AG08396 (cell line): ENCODE results near the gene SMPDL3B.

Experiments
- DNase-seq: peaks from one replicate; pipeline ENCODE4 v3.0.0; 2012; ENCODE audit warnings: low spot score, mixed read lengths

The SMPDL3B gene

GRCh38 chr1:27940870-27941560 lies 6.2 kb downstream of the SMPDL3B start:
- no peak for DNase-seq

DNA sequence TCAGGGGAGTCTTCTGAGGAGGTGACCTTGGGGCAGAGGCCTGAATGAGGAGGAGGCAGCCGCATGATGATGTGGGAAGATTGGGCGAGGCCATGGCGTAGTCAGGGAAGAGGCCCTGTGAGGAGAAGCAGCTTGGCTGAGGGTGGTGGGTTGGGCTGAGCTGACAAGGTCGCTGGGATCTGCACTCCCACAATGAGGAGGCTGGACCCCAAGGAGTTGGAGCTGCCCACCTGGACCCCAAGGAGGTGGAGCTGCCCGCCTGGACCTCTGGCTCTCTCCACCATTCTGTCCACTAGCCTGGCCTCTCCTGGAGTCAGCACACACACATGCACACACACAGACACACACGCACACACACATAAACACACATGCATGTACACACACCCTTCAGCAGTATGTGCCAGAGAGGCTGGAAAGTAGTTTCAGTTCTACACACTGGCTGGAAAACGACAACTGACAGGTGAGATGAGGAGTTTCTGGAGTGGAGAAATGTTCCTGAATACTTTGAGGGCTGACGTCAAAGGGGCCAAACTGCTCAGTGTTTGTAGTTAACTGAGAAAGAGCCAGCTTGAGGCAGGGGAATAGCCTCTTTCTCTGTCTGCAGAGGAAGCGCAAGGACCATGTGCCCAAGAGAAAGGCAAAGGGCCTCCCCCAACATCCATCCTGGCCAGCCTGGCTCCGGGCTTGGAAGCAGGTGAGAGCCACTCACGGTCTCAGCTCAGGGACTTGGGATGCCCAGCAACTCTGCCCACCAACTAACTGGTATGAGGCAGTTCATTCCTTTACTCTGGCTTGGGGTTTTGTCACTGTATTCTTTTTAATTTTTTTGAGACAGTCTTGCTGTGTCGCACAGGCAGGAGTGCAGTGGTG lies 7.1 kb downstream of the SMPDL3B start:
- DNase-seq: no peak

DNA sequence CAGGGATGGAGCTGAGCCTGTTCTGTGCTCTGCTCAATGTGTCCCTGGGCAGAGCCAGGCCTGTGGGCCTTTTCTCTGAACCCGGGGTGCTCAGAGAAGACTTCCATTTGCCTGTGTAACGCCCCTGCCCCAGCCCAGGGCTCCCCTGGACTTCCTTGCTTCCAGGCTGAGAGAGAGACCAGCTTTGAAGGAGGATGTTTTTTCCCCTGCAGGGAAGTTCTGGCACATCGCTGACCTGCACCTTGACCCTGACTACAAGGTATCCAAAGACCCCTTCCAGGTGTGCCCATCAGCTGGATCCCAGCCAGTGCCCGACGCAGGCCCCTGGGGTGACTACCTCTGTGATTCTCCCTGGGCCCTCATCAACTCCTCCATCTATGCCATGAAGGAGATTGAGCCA lies 10.2 kb downstream of the SMPDL3B start:
- DNase-seq: no peak

- no peak for DNase-seq
Observed at GRCh38 chr1:27949027-27949426, 14.2 kb downstream of the SMPDL3B start.

GRCh38 chr1:27951396-27951795 lies 16.6 kb downstream of the SMPDL3B start:
- no peak for DNase-seq

GRCh38 chr1:27952147-27952546 lies 17.3 kb downstream of the SMPDL3B start:
- no peak for DNase-seq

DNA sequence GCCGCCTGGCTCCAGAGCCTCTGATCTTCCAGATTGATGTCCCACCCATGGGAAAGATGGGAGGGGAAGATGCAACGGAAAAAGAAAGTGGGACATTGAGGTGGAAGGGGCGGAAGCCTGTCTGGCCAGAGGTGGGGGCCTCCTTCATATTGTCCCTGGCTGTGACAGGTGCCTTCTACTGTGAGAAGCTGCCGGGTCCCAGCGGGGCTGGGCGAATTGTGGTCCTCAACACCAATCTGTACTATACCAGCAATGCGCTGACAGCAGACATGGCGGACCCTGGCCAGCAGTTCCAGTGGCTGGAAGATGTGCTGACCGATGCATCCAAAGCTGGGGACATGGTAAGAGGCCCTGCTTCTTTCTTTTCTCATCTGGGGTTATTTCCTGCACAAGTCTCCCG lies 19.4 kb downstream of the SMPDL3B start:
- no peak for DNase-seq

- DNase-seq: no peak
Observed at GRCh38 chr1:27955076-27955475, 20.3 kb downstream of the SMPDL3B start.

GRCh38 chr1:27956761-27957160 lies 22.0 kb downstream of the SMPDL3B start:
- no peak for DNase-seq

GRCh38 chr1:27957655-27958054 lies 22.9 kb downstream of the SMPDL3B start:
- no peak for DNase-seq

DNA sequence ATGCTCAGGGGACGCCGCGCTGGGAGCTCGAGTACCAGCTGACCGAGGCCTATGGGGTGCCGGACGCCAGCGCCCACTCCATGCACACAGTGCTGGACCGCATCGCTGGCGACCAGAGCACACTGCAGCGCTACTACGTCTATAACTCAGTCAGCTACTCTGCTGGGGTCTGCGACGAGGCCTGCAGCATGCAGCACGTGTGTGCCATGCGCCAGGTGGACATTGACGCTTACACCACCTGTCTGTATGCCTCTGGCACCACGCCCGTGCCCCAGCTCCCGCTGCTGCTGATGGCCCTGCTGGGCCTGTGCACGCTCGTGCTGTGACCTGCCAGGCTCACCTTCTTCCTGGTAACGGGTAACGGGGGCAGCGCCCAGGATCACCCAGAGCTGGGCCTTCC lies 23.7 kb downstream of the SMPDL3B start:
- no peak for DNase-seq

- peak; percentile 93 for DNase-seq
Observed at GRCh38 chr1:27959792-27960603, 25.2 kb downstream of the SMPDL3B start, which contains the start of gene XKR8. TSS of gene XKR8 (plus strand) at chr1:27959973. CDS start at chr1:27960070, 97 bp downstream.

- peak; percentile 65 for DNase-seq
Observed at GRCh38 chr1:27960762-27961645, 26.2 kb downstream of the SMPDL3B start.

- DNase-seq: peak; percentile 27
Observed at GRCh38 chr1:27961646-27962221, 26.9 kb downstream of the SMPDL3B start.

DNA sequence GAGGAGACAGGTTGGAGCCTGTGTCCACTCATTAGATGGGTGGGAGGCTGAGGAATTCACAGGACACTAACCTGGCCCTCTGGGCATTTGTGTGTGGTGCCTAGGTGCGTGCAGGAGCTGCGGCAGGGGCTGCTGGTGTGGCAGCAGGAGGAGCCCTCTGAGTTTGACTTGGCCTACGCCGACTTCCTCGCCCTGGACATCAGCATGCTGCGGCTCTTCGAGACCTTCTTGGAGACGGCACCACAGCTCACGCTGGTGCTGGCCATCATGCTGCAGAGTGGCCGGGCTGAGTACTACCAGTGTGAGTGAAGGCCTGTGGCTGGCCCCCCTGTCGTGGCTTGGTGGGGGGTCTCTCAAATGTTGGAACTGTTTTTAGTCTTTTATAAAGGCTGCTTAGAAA lies 28.6 kb downstream of the SMPDL3B start:
- DNase-seq: no peak

GRCh38 chr1:27966402-27967105 lies 31.8 kb downstream of the SMPDL3B start:
- DNase-seq: no peak

DNA sequence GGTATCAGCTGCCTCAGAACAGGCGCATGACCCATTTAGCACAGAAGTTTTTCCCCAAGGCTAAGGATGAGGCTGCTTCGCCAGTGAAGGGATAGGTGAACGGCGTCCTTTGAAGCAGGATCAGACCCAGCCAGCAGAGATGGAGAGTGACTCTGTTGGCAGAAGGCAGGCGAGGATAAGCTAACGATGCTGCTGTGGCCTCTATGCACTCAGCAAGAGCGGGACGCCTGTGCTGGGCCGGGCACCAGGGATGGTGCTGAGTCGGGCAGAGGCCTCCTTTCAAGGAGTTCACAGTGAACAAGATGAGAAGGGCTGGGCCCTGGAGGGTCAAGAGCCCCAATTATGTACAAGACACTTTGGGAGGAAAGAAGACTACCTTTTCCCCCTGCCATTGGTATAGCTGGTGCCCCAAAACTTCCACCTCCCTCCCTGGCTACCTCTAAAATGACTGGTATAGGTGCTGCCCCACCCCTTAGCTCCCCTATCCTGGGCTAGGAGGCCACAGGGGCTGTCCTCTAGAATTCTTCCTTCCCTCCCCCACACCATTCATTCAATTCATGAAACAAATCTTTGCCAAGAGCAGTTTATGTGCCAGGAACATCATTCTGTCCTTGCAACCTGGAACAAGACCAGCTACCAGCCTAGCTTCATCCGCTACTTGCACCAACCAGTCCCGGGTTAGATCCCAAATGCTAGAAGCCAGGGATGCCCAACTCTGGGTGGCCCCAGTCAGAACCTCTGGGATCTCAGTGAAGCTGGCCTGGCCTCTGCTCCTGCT lies 32.5 kb downstream of the SMPDL3B start:
- DNase-seq: no peak

- no peak for DNase-seq
Observed at GRCh38 chr1:27967884-27968466, 33.2 kb downstream of the SMPDL3B start.

DNA sequence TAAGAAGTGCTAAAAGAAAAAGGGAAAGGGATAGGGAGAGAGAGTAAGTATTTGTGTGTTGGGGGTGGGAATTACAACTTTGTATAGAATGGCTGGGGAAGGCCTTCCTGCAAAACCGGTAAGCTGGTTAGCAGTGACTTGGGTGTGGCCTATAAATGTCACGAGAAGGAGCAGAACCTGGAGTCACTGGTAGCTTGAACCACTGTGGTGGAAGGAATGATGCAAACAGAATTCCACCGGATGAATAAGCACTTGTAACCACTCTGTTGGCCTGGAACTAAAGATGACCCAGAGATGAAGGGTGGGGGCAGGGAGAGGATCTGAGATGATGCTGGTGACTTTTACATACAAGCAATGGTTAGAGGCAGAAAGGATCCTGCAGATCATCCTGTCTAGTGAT lies 33.9 kb downstream of the SMPDL3B start:
- DNase-seq: peak; percentile 87
